D721Med (cell line): ENCODE results near the gene GOT1.

Experiments used
- DNase-seq: peaks from one replicate; pipeline ENCODE4 v3.0.0; 2011; ENCODE audit warnings: low spot score; ENCODE audit not compliant: insufficient read length
- FAIRE-seq: peaks from 2 replicates; lab custom pipeline; 2011; peaks lifted over from hg19 to GRCh38; lab: Jason Lieb, UNC
- TF ChIP-seq, protein P1 (sequence below): IDR thresholded peaks from 2 replicates; pipeline ENCODE4 v1.5.1; 2012; ENCODE audit warnings: mild to moderate bottlenecking, control low read depth; ENCODE audit not compliant: insufficient read depth; ENCODE audit errors: missing control alignments

The GOT1 gene

DNA sequence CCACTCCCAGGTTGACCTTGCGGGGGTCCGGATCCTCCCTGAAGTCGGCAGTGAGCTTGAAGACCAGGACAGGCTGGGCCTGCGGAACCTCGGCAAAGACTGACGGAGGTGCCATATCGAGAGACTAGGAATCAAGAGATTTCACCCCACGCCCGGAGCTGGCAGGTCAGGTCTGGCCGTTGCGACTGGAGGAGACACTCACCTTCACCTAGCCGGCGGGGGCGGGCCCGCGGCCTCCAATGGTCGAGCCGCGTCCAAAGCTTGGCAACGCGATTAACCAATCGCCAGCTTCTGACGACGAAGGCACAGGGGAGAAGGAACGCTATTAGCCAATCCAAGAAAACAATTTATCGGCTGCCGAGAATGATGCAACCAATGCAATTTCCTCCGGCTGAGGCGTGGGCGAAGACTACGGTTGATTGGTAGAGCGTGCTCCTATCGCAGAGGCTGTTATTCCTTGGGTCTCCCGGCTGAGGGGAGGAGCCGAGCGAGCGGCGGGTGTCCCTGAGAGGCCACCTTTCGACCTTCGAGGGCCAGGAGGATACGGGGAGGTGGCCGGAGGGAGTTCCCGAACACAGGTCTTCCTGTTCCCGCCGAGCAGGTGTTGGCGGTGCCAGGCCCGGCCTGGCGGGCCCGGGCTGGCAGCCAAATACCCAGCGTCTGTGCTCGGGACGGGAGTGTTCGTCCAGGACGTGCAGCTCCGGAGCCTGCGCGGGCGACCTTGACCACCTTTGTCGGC is at the start of gene GOT1:
TSS of gene GOT1 (minus strand) at position 174 of the 739 bp plus-strand sequence. CDS start at position 115, 59 bp downstream.
- FAIRE-seq (peak; percentile 74), DNase-seq (peak; percentile 93)
- TF ChIP-seq, protein P1, sequence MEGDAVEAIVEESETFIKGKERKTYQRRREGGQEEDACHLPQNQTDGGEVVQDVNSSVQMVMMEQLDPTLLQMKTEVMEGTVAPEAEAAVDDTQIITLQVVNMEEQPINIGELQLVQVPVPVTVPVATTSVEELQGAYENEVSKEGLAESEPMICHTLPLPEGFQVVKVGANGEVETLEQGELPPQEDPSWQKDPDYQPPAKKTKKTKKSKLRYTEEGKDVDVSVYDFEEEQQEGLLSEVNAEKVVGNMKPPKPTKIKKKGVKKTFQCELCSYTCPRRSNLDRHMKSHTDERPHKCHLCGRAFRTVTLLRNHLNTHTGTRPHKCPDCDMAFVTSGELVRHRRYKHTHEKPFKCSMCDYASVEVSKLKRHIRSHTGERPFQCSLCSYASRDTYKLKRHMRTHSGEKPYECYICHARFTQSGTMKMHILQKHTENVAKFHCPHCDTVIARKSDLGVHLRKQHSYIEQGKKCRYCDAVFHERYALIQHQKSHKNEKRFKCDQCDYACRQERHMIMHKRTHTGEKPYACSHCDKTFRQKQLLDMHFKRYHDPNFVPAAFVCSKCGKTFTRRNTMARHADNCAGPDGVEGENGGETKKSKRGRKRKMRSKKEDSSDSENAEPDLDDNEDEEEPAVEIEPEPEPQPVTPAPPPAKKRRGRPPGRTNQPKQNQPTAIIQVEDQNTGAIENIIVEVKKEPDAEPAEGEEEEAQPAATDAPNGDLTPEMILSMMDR = no peak

DNA sequence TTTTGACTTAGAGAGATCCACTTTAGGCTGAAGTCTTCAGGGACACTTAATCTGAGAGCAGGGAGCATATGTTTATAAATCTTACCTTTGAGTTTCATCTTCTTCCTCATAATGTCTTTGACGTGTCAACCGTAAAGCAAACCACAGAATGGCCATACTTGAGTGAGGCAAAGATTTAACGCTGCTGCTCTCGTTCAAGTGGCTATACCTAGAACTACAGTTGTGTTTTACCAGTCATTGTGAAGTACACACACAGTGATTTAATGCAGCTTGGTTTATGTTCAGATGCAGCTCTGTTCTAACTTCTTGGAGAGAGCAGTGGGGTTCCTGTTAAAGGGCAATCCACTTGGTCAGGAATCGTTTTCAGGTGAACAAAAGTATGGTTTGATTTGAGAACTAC is 39.9 kb upstream of the GOT1 start:
- FAIRE-seq (no peak), DNase-seq (no peak)
- TF ChIP-seq, protein P1 = no peak

DNA sequence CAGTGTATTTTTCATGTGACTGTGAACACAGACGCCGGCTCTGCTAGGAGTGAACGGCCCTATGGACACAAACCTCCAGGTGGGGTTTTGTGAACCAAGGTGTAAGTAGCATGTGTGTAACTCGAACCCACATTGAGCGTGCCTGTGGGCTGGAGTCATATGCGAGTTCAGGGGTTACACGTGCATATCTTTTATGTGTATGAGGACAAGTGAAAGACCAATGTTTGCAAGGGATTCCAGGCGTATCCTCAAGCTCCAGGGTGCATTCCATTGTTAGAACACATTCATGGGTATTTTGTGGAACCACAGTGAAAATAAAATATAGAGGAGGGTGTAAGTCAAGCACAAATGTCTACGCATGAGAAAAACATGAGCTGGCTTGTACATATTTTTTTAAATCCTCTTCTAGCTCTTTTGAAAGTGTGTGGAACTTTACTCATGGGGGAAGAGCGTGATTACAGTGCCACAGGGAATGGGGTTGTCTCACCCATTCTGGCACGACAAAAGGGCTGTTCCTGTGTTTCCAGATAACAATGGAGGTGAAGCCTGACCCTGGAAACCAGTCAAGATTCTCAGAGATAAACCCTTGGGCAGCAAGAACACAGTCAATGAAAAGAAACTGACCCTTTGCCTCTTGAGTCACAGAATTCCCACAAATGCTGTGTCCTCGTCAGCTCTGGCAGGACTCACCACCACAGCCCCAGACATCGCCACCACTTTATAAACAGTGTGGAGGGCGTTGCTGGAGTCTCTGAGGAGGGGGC is 37.0 kb upstream of the GOT1 start:
- TF ChIP-seq, protein P1 = no peak
- DNase-seq (no peak), FAIRE-seq (no peak)

- DNase-seq = no peak
- TF ChIP-seq, protein P1 = no peak
- FAIRE-seq = no peak
These were observed 36.3 kb upstream of the GOT1 start for GRCh38 chr10:99466632-99467223.

GRCh38 chr10:99461230-99461629 is 30.8 kb upstream of the GOT1 start:
- FAIRE-seq = no peak
- TF ChIP-seq, protein P1 = no peak
- DNase-seq = no peak

GRCh38 chr10:99460070-99460469 is 29.6 kb upstream of the GOT1 start:
- TF ChIP-seq, protein P1 = no peak
- FAIRE-seq (no peak), DNase-seq (no peak)
